ENCODE data around the gene PPFIA1.

Gene PPFIA1

DNA sequence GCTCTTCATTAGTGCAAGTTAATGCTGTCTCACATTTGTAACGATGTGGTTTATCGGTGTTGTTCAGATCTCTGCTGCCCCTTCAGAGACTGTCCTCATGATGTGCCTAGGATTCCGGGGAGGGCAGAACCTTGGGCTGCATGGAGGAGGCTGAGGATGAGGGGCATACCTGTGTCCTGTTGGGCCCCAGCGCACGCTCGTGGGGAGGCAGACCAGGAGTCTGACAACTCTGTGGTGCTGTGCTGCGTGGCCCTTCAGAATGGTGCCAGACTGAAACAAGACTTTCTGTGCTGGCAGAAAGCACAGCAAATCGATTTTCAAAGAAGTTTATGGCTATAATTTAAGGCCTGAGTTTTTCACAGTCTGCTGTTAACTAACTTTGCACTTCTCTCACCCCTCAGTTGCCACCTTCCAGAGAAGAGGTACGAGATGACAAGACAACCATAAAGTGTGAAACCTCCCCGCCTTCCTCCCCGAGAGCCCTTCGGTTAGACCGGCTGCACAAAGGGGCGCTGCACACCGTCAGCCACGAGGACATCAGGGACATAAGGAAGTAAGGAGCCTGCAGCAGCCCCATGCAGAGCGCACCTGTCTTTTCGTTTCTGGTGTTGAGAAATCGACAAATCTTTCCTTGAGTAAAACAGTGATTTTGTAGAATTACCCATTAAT, 83.5 kb downstream of the PPFIA1 start:
- Histone ChIP-seq H2AK5ac (ENCODE audit: low read length) (no peak overlapping the region), H3K4me2 (ENCODE audit: low read length) (no peak overlapping the region), H3K23ac (ENCODE audit: low read length) (no peak overlapping the region), H3K18ac (ENCODE audit: low read length) (no peak overlapping the region), H3K4ac (ENCODE audit: low read depth, low read length) (no peak overlapping the region), H2BK5ac (ENCODE audit: low read length) (no peak overlapping the region), H3K79me2 (ENCODE audit: control insufficient read depth, insufficient read depth, low read length) (no peaks in the 10 kb centered on the region), H3K4me1 (ENCODE audit: control insufficient read depth, low read depth, low read length) (no peaks in the 10 kb centered on the region), H3K79me1 (ENCODE audit: low read length) (peaks cover 2% of the 10 kb centered on the region), H2BK15ac (replicated peaks; ENCODE audit: low read depth) (no peak overlapping the region), H3K27me3 (ENCODE audit: insufficient read depth, low read length, poor library complexity) (no peaks in the 10 kb centered on the region), H2BK120ac (ENCODE audit: low read depth, low read length) (no peak overlapping the region), H3K4me3 (ENCODE audit: low read length) (no peak overlapping the region), H3K56ac (ENCODE audit: low read length) (no peak overlapping the region), H3K36me3 (ENCODE audit: control insufficient read depth, insufficient read depth, low read length) (peaks cover 21% of the 10 kb centered on the region), H3K27ac (ENCODE audit: low read depth, low read length) (no peak overlapping the region), H3K9ac (ENCODE audit: low read length) (no peak overlapping the region), H4K8ac (ENCODE audit: low read depth, low read length) (no peak overlapping the region), H4K5ac (ENCODE audit: low read length) (no peak overlapping the region)
- no peak for DNase-seq
- WGBS (ENCODE audit: extremely low coverage, insufficient coverage, low lambda C conversion rate) = no CpG with 5 or more reads among the region's 19 CpGs

GRCh38 chr11:70354629-70355028, 84.1 kb downstream of the PPFIA1 start:
- H3K18ac ChIP-seq (ENCODE audit: low read length) = no peak overlapping the region
- H3K36me3 ChIP-seq (ENCODE audit: control insufficient read depth, insufficient read depth, low read length) = peaks cover 21% of the 10 kb centered on the region
- H4K5ac ChIP-seq (ENCODE audit: low read length) = no peak overlapping the region
- H3K9ac ChIP-seq (ENCODE audit: low read length) = no peak overlapping the region
- H3K27me3 ChIP-seq (ENCODE audit: insufficient read depth, low read length, poor library complexity) = no peaks in the 10 kb centered on the region
- no peak overlapping the region for H3K4me2 ChIP-seq (ENCODE audit: low read length)
- no peak overlapping the region for H3K4ac ChIP-seq (ENCODE audit: low read depth, low read length)
- H3K23ac ChIP-seq (ENCODE audit: low read length) = no peak overlapping the region
- DNase-seq = no peak
- no peak overlapping the region for H3K4me3 ChIP-seq (ENCODE audit: low read length)
- H3K79me2 ChIP-seq (ENCODE audit: control insufficient read depth, insufficient read depth, low read length) = no peaks in the 10 kb centered on the region
- H3K79me1 ChIP-seq (ENCODE audit: low read length) = peaks cover 2% of the 10 kb centered on the region
- no peak overlapping the region for H2BK5ac ChIP-seq (ENCODE audit: low read length)
- H2AK5ac ChIP-seq (ENCODE audit: low read length) = no peak overlapping the region
- H4K8ac ChIP-seq (ENCODE audit: low read depth, low read length) = no peak overlapping the region
- H3K56ac ChIP-seq (ENCODE audit: low read length) = no peak overlapping the region
- no peaks in the 10 kb centered on the region for H3K4me1 ChIP-seq (ENCODE audit: control insufficient read depth, low read depth, low read length)
- no peak overlapping the region for H2BK15ac ChIP-seq (replicated peaks; ENCODE audit: low read depth)
- WGBS (ENCODE audit: extremely low coverage, insufficient coverage, low lambda C conversion rate) = no CpG with 5 or more reads among the region's 2 CpGs
- H2BK120ac ChIP-seq (ENCODE audit: low read depth, low read length) = no peak overlapping the region
- no peak overlapping the region for H3K27ac ChIP-seq (ENCODE audit: low read depth, low read length)

- no CpG with 5 or more reads among the region's 11 CpGs for WGBS (ENCODE audit: extremely low coverage, insufficient coverage, low lambda C conversion rate)
- Histone ChIP-seq H3K4me1 (ENCODE audit: control insufficient read depth, low read depth, low read length) (no peaks in the 10 kb centered on the region), H3K56ac (ENCODE audit: low read length) (no peak overlapping the region), H3K4me2 (ENCODE audit: low read length) (no peak overlapping the region), H3K36me3 (ENCODE audit: control insufficient read depth, insufficient read depth, low read length) (peaks cover 24% of the 10 kb centered on the region), H3K9ac (ENCODE audit: low read length) (no peak overlapping the region), H4K5ac (ENCODE audit: low read length) (no peak overlapping the region), H4K8ac (ENCODE audit: low read depth, low read length) (no peak overlapping the region), H3K4me3 (ENCODE audit: low read length) (no peak overlapping the region), H3K23ac (ENCODE audit: low read length) (no peak overlapping the region), H2BK15ac (replicated peaks; ENCODE audit: low read depth) (no peak overlapping the region), H3K18ac (ENCODE audit: low read length) (no peak overlapping the region), H3K4ac (ENCODE audit: low read depth, low read length) (no peak overlapping the region), H3K27me3 (ENCODE audit: insufficient read depth, low read length, poor library complexity) (no peaks in the 10 kb centered on the region), H2AK5ac (ENCODE audit: low read length) (no peak overlapping the region), H2BK5ac (ENCODE audit: low read length) (no peak overlapping the region), H3K79me2 (ENCODE audit: control insufficient read depth, insufficient read depth, low read length) (no peaks in the 10 kb centered on the region), H3K27ac (ENCODE audit: low read depth, low read length) (no peak overlapping the region), H3K79me1 (ENCODE audit: low read length) (no peaks in the 10 kb centered on the region), H2BK120ac (ENCODE audit: low read depth, low read length) (no peak overlapping the region)
- DNase-seq = no peak
Measured at GRCh38 chr11:70358753-70359152, 88.3 kb downstream of the PPFIA1 start.

- Histone ChIP-seq H3K4ac (ENCODE audit: low read depth, low read length) (no peak overlapping the region), H4K8ac (ENCODE audit: low read depth, low read length) (no peak overlapping the region), H2BK5ac (ENCODE audit: low read length) (no peak overlapping the region), H3K79me2 (ENCODE audit: control insufficient read depth, insufficient read depth, low read length) (no peaks in the 10 kb centered on the region), H2BK15ac (replicated peaks; ENCODE audit: low read depth) (no peak overlapping the region), H2AK5ac (ENCODE audit: low read length) (no peak overlapping the region), H3K18ac (ENCODE audit: low read length) (no peak overlapping the region), H3K4me1 (ENCODE audit: control insufficient read depth, low read depth, low read length) (no peaks in the 10 kb centered on the region), H3K4me2 (ENCODE audit: low read length) (no peak overlapping the region), H3K36me3 (ENCODE audit: control insufficient read depth, insufficient read depth, low read length) (peaks cover 21% of the 10 kb centered on the region), H3K9ac (ENCODE audit: low read length) (no peak overlapping the region), H3K27ac (ENCODE audit: low read depth, low read length) (no peak overlapping the region), H3K56ac (ENCODE audit: low read length) (no peak overlapping the region), H3K79me1 (ENCODE audit: low read length) (no peaks in the 10 kb centered on the region), H4K5ac (ENCODE audit: low read length) (no peak overlapping the region), H3K27me3 (ENCODE audit: insufficient read depth, low read length, poor library complexity) (no peaks in the 10 kb centered on the region), H2BK120ac (ENCODE audit: low read depth, low read length) (no peak overlapping the region), H3K23ac (ENCODE audit: low read length) (no peak overlapping the region), H3K4me3 (ENCODE audit: low read length) (no peak overlapping the region)
- DNase-seq = no peak
- WGBS (ENCODE audit: extremely low coverage, insufficient coverage, low lambda C conversion rate) = no CpG with 5 or more reads among the region's 8 CpGs
Measured at GRCh38 chr11:70359451-70360205, 89.1 kb downstream of the PPFIA1 start.

DNA sequence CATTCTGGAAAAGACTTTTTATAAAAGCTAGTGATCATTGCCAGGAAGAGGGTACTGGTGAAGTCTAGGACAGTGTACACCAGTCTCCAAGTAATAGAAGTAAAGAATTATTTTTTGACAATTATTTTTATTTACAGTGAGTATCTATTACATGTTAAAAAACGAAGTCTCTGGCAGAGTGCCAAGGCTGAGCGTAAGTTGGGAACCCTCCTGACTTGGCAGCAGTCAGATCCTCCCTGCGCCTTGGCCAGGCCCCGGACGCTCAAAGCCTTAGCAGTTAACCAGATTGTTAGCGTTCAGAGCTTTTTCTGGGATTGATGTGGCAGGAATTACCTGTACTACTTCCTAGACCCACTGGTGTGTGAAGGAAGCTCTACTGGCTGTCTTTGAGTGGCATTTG, 89.7 kb downstream of the PPFIA1 start:
- H3K36me3 ChIP-seq (ENCODE audit: control insufficient read depth, insufficient read depth, low read length) = peaks cover 19% of the 10 kb centered on the region
- no peak overlapping the region for H2AK5ac ChIP-seq (ENCODE audit: low read length)
- no peaks in the 10 kb centered on the region for H3K27me3 ChIP-seq (ENCODE audit: insufficient read depth, low read length, poor library complexity)
- no peak overlapping the region for H2BK120ac ChIP-seq (ENCODE audit: low read depth, low read length)
- DNase-seq = no peak
- H3K4ac ChIP-seq (ENCODE audit: low read depth, low read length) = no peak overlapping the region
- H3K4me3 ChIP-seq (ENCODE audit: low read length) = no peak overlapping the region
- no peak overlapping the region for H4K5ac ChIP-seq (ENCODE audit: low read length)
- no peaks in the 10 kb centered on the region for H3K79me2 ChIP-seq (ENCODE audit: control insufficient read depth, insufficient read depth, low read length)
- H3K18ac ChIP-seq (ENCODE audit: low read length) = no peak overlapping the region
- H3K4me1 ChIP-seq (ENCODE audit: control insufficient read depth, low read depth, low read length) = no peaks in the 10 kb centered on the region
- no peak overlapping the region for H2BK15ac ChIP-seq (replicated peaks; ENCODE audit: low read depth)
- H3K23ac ChIP-seq (ENCODE audit: low read length) = no peak overlapping the region
- H3K27ac ChIP-seq (ENCODE audit: low read depth, low read length) = no peak overlapping the region
- H3K9ac ChIP-seq (ENCODE audit: low read length) = no peak overlapping the region
- no peak overlapping the region for H3K4me2 ChIP-seq (ENCODE audit: low read length)
- no CpG with 5 or more reads among the region's 6 CpGs for WGBS (ENCODE audit: extremely low coverage, insufficient coverage, low lambda C conversion rate)
- H2BK5ac ChIP-seq (ENCODE audit: low read length) = no peak overlapping the region
- H3K79me1 ChIP-seq (ENCODE audit: low read length) = no peaks in the 10 kb centered on the region
- no peak overlapping the region for H4K8ac ChIP-seq (ENCODE audit: low read depth, low read length)
- H3K56ac ChIP-seq (ENCODE audit: low read length) = no peak overlapping the region
